Fibroblast of villous mesenchyme (primary cell): Measurements from ENCODE around the gene FGF18. TPM values are rescaled to one million over a fixed set of nuclear protein-coding genes. Genes with fewer than 3 reads are reported as not detected.

Experiments used
- DNase-seq: peaks from one replicate; pipeline ENCODE4 v3.0.0-alpha.2; 2010; ENCODE audit warnings: low read depth
- H3K4me3 ChIP-seq: 2 replicates; pipeline ENCODE4 v1.5.1; 2011; ENCODE audit warnings: low read depth, mild to moderate bottlenecking, low read length
- CTCF ChIP-seq: IDR thresholded peaks from 2 replicates; pipeline ENCODE4 v1.5.1; 2012; ENCODE audit warnings: low read depth, mild to moderate bottlenecking, low read length; ENCODE audit not compliant: insufficient read depth
- total RNA-seq: library from RNA; depleted of rRNA; stranded (reverse); fragments of >200 nt; gene quantifications from 2 replicates; pipeline ENCODE4 v1.2.3, GENCODE V29; 2012

Gene FGF18
- total RNA-seq, 1 donor: under 0.01 TPM

GRCh38 chr5:171479776-171480125 is 60.3 kb downstream of the FGF18 start:
- no peak for DNase-seq
- TF ChIP-seq CTCF: no peak
- H3K4me3 ChIP-seq: no peak overlapping the region

GRCh38 chr5:171480239-171480638 is 60.8 kb downstream of the FGF18 start:
- no peak for DNase-seq
- H3K4me3 ChIP-seq: no peak overlapping the region
- TF ChIP-seq CTCF: no peak

GRCh38 chr5:171481571-171482433 is 62.4 kb downstream of the FGF18 start:
- H3K4me3 ChIP-seq: no peak overlapping the region
- TF ChIP-seq CTCF: no peak
- DNase-seq: no peak

- DNase-seq: no peak
- TF ChIP-seq CTCF: no peak
- no peak overlapping the region for H3K4me3 ChIP-seq
Measured at GRCh38 chr5:171482434-171482730, 62.9 kb downstream of the FGF18 start.

- DNase-seq: peak; percentile 66
- no peak overlapping the region for H3K4me3 ChIP-seq
- no peak for TF ChIP-seq CTCF
Measured at GRCh38 chr5:171483551-171484135, 64.2 kb downstream of the FGF18 start.

GRCh38 chr5:171484460-171484899 is 65.0 kb downstream of the FGF18 start:
- peak; percentile 73 for TF ChIP-seq CTCF
- DNase-seq: peak; percentile 26
- H3K4me3 ChIP-seq: no peak overlapping the region

- H3K4me3 ChIP-seq: no peak overlapping the region
- no peak for DNase-seq
- no peak for TF ChIP-seq CTCF
Measured at GRCh38 chr5:171485668-171486067, 66.2 kb downstream of the FGF18 start.
